ENCODE data around the gene KCMF1. TPM values are rescaled to one million over a fixed set of nuclear protein-coding genes. Genes with fewer than 3 reads are reported as not detected.

KCMF1 gene
- total and polyA plus RNA-seq, 4 donors, result 15.8 to 71.0 (median 47.4) TPM

- no peak for ATAC-seq (ENCODE audit: insufficient read depth, low FRiP score)
- Histone ChIP-seq H3K27me3 (ENCODE audit: control insufficient read depth in 3 of 3, insufficient read depth in 3 of 3, low read length in 2 of 3) (no peaks in the 10 kb centered on the region), H3K36me3 (ENCODE audit: control insufficient read depth in 4 of 4, insufficient read depth in 4 of 4, low read length in 4 of 4) (no peaks in the 10 kb centered on the region), H3K4me3 (no peak overlapping the region), H3K9me3 (ENCODE audit: control insufficient read depth in 4 of 4, insufficient read depth in 3 of 4, low read length in 3 of 4) (no peaks in the 10 kb centered on the region), H3K4me1 (ENCODE audit: control insufficient read depth in 5 of 5, insufficient read depth in 5 of 5, low read length in 5 of 5) (peaks cover 0 to 10% (median 6%) of the 10 kb centered on the region in 5 donors), H3K27ac (ENCODE audit: low read depth in 1 of 2, low read length in 1 of 2) (no peak overlapping the region), H3K9ac (ENCODE audit: insufficient read depth in 1 of 2, low read length in 2 of 2) (no peak overlapping the region)
- TF ChIP-seq CTCF (IDR thresholded peaks at IDR 0.05; ENCODE audit: control extremely low read depth, extremely low read depth), result no peak
- 85 to 87% methylated on average over 2 of the region's 2 CpGs for WGBS, 2 donors
- no peak for DNase-seq
Measured at GRCh38 chr2:84995826-84996225, 24.9 kb downstream of the KCMF1 start.

- Histone ChIP-seq H3K27ac (ENCODE audit: low read depth in 1 of 2, low read length in 1 of 2) (no peak overlapping the region), H3K27me3 (ENCODE audit: control insufficient read depth in 3 of 3, insufficient read depth in 3 of 3, low read length in 2 of 3) (no peaks in the 10 kb centered on the region), H3K4me3 (no peak overlapping the region), H3K4me1 (ENCODE audit: control insufficient read depth in 5 of 5, insufficient read depth in 5 of 5, low read length in 5 of 5) (peaks cover 0 to 11% (median 2%) of the 10 kb centered on the region in 5 donors), H3K9ac (ENCODE audit: insufficient read depth in 1 of 2, low read length in 2 of 2) (no peak overlapping the region), H3K9me3 (ENCODE audit: control insufficient read depth in 4 of 4, insufficient read depth in 3 of 4, low read length in 3 of 4) (no peaks in the 10 kb centered on the region), H3K36me3 (ENCODE audit: control insufficient read depth in 4 of 4, insufficient read depth in 4 of 4, low read length in 4 of 4) (no peaks in the 10 kb centered on the region)
- WGBS, 2 donors, result 83 to 89% methylated on average over 2 of the region's 2 CpGs
- ATAC-seq (ENCODE audit: insufficient read depth, low FRiP score) (no peak), DNase-seq (no peak)
- TF ChIP-seq CTCF (IDR thresholded peaks at IDR 0.05; ENCODE audit: control extremely low read depth, extremely low read depth), result no peak
Measured at GRCh38 chr2:84996909-84997308, 25.9 kb downstream of the KCMF1 start.

GRCh38 chr2:84999553-84999955 is 28.6 kb downstream of the KCMF1 start:
- Histone ChIP-seq H3K27me3 (ENCODE audit: control insufficient read depth in 3 of 3, insufficient read depth in 3 of 3, low read length in 2 of 3) (no peaks in the 10 kb centered on the region), H3K9me3 (ENCODE audit: control insufficient read depth in 4 of 4, insufficient read depth in 3 of 4, low read length in 3 of 4) (no peaks in the 10 kb centered on the region), H3K36me3 (ENCODE audit: control insufficient read depth in 4 of 4, insufficient read depth in 4 of 4, low read length in 4 of 4) (no peaks in the 10 kb centered on the region), H3K9ac (ENCODE audit: insufficient read depth in 1 of 2, low read length in 2 of 2) (no peak overlapping the region), H3K27ac (ENCODE audit: low read depth in 1 of 2, low read length in 1 of 2) (no peak overlapping the region), H3K4me1 (ENCODE audit: control insufficient read depth in 5 of 5, insufficient read depth in 5 of 5, low read length in 5 of 5) (peaks cover 0 to 16% (median 1%) of the 10 kb centered on the region in 5 donors), H3K4me3 (no peak overlapping the region)
- no peak for DNase-seq
- no peak for ATAC-seq (ENCODE audit: insufficient read depth, low FRiP score)
- TF ChIP-seq CTCF (IDR thresholded peaks at IDR 0.05; ENCODE audit: control extremely low read depth, extremely low read depth), result no peak

- DNase-seq, result no peak
- no peak for TF ChIP-seq CTCF (IDR thresholded peaks at IDR 0.05; ENCODE audit: control extremely low read depth, extremely low read depth)
- no peak overlapping the region for H3K4me3 ChIP-seq
- no peak overlapping the region for H3K27ac ChIP-seq (ENCODE audit: low read depth in 1 of 2, low read length in 1 of 2)
- H3K4me1 ChIP-seq (ENCODE audit: control insufficient read depth in 5 of 5, insufficient read depth in 5 of 5, low read length in 5 of 5), result peaks cover 0 to 16% (median 0%) of the 10 kb centered on the region in 5 donors
- no peaks in the 10 kb centered on the region for H3K9me3 ChIP-seq (ENCODE audit: control insufficient read depth in 4 of 4, insufficient read depth in 3 of 4, low read length in 3 of 4)
- H3K36me3 ChIP-seq (ENCODE audit: control insufficient read depth in 4 of 4, insufficient read depth in 4 of 4, low read length in 4 of 4), result no peaks in the 10 kb centered on the region
- ATAC-seq (ENCODE audit: insufficient read depth, low FRiP score), result no peak
- H3K27me3 ChIP-seq (ENCODE audit: control insufficient read depth in 3 of 3, insufficient read depth in 3 of 3, low read length in 2 of 3), result no peaks in the 10 kb centered on the region
- H3K9ac ChIP-seq (ENCODE audit: insufficient read depth in 1 of 2, low read length in 2 of 2), result no peak overlapping the region
- WGBS, 2 donors, result 53 to 76% methylated on average over 2 of the region's 2 CpGs
Measured at GRCh38 chr2:85001595-85001994, 30.6 kb downstream of the KCMF1 start.
